Small intestine (tissue), 7 donors: Measurements from ENCODE around the gene SLC6A8. TPM values are rescaled to one million over a fixed set of nuclear protein-coding genes. Genes with fewer than 3 reads are reported as not detected.

ENCODE experiments used
- DNase-seq, 2 donors: peaks; one replicate each; pipeline versions ENCODE4 v3.0.0 to v3.0.0-alpha.2; 2013
- FAIRE-seq: peaks from 2 replicates; lab custom pipeline; 2012; peaks lifted over from hg19 to GRCh38; lab: Jason Lieb, UNC
- H3K27ac ChIP-seq, 3 donors: one replicate each; pipeline ENCODE4 v1.5.1; 2013; ENCODE audit warnings: low read length in 2 of 3, mild to moderate bottlenecking in 2 of 3, control low read depth in 1 of 3, inconsistent platforms in 1 of 3, low read depth in 1 of 3, moderate library complexity in 1 of 3
- H3K27me3 ChIP-seq, 3 donors: one replicate each; pipeline ENCODE4 v1.6.1; 2013; ENCODE audit warnings: low read length in 3 of 3, inconsistent platforms in 1 of 3; ENCODE audit not compliant: control insufficient read depth in 3 of 3, insufficient read depth in 3 of 3
- H3K36me3 ChIP-seq, 3 donors: one replicate each; pipeline ENCODE4 v1.6.1; 2013; ENCODE audit warnings: low read length in 3 of 3, inconsistent platforms in 1 of 3, low read depth in 1 of 3, mild to moderate bottlenecking in 1 of 3, moderate library complexity in 1 of 3; ENCODE audit not compliant: control insufficient read depth in 3 of 3, insufficient read depth in 2 of 3
- H3K4me1 ChIP-seq, 3 donors: one replicate each; pipeline ENCODE4 v1.6.1; 2013; ENCODE audit warnings: low read length in 2 of 3, inconsistent platforms in 1 of 3, low read depth in 1 of 3, mild to moderate bottlenecking in 1 of 3, moderate library complexity in 1 of 3; ENCODE audit not compliant: control insufficient read depth in 3 of 3, insufficient read depth in 2 of 3
- H3K4me3 ChIP-seq, 3 donors: one replicate each; pipeline ENCODE4 v1.5.1; 2013; ENCODE audit warnings: low read length in 3 of 3, control low read depth in 1 of 3, inconsistent platforms in 1 of 3, low read depth in 1 of 3, mild to moderate bottlenecking in 1 of 3, moderate library complexity in 1 of 3
- H3K9me3 ChIP-seq, 2 donors: one replicate each; pipeline ENCODE4 v1.6.1; 2013; ENCODE audit warnings: low read depth in 1 of 2, low read length in 1 of 2; ENCODE audit not compliant: control insufficient read depth in 2 of 2, insufficient read depth in 1 of 2
- WGBS, 3 donors: extraction: QIAGEN DNeasy Blood & Tissue Kit; methylation state at CpG; one replicate each; pipeline ENCODE4 v1.1.7; 2013; 5-methylcytosine and 5-hydroxymethylcytosine counted together
- polyA plus RNA-seq, 4 donors: library from polyadenylated mRNA; stranded (reverse) in 3 of 4; unstranded in 1 of 4; fragments of 200-250 nt in 3 of 4; fragments of 120-200 nt in 1 of 4; gene quantifications; one replicate each; pipeline versions ENCODE4 v1.2.1 to v1.2.3, GENCODE V29; 2013
- donor health status: healthy with polysubstance abuse.
- donor health status: control.
- donor health status: control.
- donor health status: Bipolar disorder and iron deficiency.
- donor health status: healthy.

SLC6A8 gene
- polyA plus RNA-seq, 4 donors: 34.0 to 140 (median 59.2) TPM

DNA sequence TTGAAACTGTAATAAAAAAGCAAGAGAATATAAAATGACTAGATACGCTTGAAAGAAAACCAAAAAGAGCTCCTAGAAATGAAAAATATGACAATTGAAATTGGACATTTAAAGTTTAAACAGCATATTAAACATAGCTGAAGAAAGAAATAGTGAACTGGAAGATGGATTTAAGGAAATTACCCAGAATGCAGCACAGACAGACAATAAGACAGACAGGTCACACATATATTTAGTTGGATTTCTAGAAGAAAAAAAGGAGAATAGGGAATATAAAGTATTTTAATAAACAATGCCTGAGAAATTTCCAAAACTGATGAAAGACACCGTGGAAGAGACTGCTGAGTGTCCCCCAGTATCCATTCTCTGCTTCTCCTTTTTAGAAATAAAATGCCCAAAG lies 34.2 kb upstream of the SLC6A8 start:
- peaks cover 0 to 4% (median 3%) of the 10 kb centered on the region in 3 donors for H3K27me3 ChIP-seq
- no peaks in the 10 kb centered on the region for H3K36me3 ChIP-seq
- no peak overlapping the region for H3K4me3 ChIP-seq
- DNase-seq: no peak
- WGBS, 3 donors: 81 to 92% (median 82%) methylated on average over 2 of the region's 2 CpGs
- no peak overlapping the region for H3K27ac ChIP-seq
- no peak for FAIRE-seq
- no peaks in the 10 kb centered on the region for H3K4me1 ChIP-seq
- H3K9me3 ChIP-seq: no peaks in the 10 kb centered on the region

DNA sequence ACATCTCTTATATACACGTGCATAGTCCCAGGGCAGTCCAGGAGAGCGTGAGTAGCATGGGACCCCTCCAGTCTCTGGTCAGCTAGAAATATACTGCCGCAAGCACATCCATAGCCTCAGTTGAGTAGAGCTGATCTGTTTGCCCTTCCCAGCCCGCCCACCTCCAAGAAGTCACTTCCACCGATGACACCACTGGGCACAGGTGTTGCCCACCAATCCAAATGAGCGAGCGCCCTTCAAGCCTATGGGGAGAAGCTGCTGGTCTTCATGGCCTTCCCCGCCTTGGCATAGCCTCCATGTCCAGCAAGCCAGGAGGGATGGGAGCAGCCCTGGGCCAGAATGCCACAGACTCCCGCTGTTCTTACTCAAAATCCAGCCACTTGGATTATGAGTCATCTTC lies 30.6 kb upstream of the SLC6A8 start:
- DNase-seq: no peak
- WGBS, 3 donors: 83 to 90% (median 88%) methylated on average over 8 to 9 of the region's 9 CpGs
- H3K4me3 ChIP-seq: no peak overlapping the region
- H3K4me1 ChIP-seq: no peaks in the 10 kb centered on the region
- peaks cover 0 to 4% (median 2%) of the 10 kb centered on the region in 3 donors for H3K27me3 ChIP-seq
- no peak overlapping the region for H3K27ac ChIP-seq
- H3K9me3 ChIP-seq: no peaks in the 10 kb centered on the region
- no peak for FAIRE-seq
- no peaks in the 10 kb centered on the region for H3K36me3 ChIP-seq

DNA sequence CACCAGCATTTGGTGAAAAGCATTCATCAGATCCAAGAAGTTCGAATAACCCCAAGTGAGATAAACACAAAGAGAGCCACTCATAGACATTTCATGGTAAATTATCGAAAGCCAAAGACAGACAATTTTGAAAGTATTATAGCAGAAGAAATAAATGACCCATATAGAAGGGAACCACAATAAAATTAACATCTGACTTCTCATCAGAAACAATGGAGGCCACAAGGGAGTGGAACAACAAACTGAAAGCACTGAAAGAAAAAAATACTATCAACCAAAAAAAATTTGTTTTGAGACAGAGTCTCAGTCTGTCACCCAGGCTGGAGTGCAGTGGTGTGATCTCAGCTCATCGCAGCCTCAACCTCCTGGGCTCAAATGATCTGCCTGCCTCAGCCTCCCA lies 28.5 kb upstream of the SLC6A8 start:
- H3K4me1 ChIP-seq: no peaks in the 10 kb centered on the region
- no peaks in the 10 kb centered on the region for H3K9me3 ChIP-seq
- H3K36me3 ChIP-seq: no peaks in the 10 kb centered on the region
- DNase-seq (no peak), FAIRE-seq (no peak)
- 86 to 96% (median 88%) methylated on average over 3 of the region's 3 CpGs for WGBS, 3 donors
- no peak overlapping the region for H3K4me3 ChIP-seq
- H3K27ac ChIP-seq: no peak overlapping the region
- H3K27me3 ChIP-seq: peaks cover 0 to 12% (median 5%) of the 10 kb centered on the region in 3 donors

DNA sequence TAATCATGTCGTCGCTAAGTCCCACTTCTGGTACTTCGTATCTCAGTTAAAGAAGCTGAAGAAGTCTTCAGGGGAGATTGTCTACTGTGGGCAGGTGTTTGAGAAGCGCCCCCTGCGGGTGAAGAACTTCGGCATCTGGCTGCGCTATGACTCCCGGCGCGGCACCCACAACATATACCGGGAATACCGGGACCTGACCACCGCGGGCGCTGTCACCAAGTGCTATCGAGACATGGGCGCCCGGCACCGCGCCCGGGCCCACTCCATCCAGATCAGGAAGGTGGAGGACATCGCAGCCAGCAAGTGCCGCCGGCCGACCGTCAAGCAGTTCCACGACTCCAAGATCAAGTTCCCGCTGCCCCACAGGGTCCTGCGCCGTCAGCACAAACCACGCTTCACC lies 25.5 kb upstream of the SLC6A8 start:
- FAIRE-seq (no peak), DNase-seq (peak; percentile 56 to 77)
- no peaks in the 10 kb centered on the region for H3K36me3 ChIP-seq
- H3K4me1 ChIP-seq: no peaks in the 10 kb centered on the region
- no peak overlapping the region for H3K4me3 ChIP-seq
- 5 to 34% (median 9%) methylated on average over 29 to 31 of the region's 31 CpGs for WGBS, 3 donors
- H3K27me3 ChIP-seq: peaks cover 0 to 15% (median 5%) of the 10 kb centered on the region in 3 donors
- no peaks in the 10 kb centered on the region for H3K9me3 ChIP-seq
- H3K27ac ChIP-seq: no peak overlapping the region

DNA sequence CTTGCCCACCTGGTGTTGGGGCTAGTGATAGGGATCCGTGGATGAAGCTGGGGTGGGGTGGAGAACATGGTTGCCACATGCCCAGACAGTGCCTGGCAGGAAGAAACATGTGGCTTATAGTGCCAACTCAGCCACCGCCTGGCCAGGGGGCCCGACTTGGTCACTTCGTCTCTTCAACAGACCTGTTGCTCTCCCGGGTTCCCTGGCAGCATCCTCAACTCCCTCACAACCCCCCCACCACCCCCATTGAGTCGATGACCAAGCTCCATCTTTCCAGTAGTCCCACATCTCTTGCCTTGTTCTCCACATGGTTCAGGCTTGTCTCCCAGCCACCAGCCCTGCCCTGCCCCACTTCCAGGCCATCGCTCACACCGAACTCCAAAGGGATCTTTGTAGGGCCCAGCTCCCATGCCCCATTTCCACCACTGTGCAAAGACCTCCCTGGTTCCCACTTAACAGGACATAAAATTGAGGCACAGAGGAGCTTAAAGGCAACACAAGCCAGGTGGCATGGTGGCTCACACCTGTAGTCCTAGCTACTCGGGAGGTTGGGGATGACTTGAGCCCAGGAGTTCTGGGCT lies 21.9 kb upstream of the SLC6A8 start:
- 68 to 81% (median 74%) methylated on average over 8 to 9 of the region's 9 CpGs for WGBS, 3 donors
- Histone ChIP-seq H3K27me3 (peaks cover 0 to 15% (median 5%) of the 10 kb centered on the region in 3 donors), H3K36me3 (peaks cover 0 to 2% (median 0%) of the 10 kb centered on the region in 3 donors), H3K4me3 (no peak overlapping the region), H3K9me3 (no peaks in the 10 kb centered on the region), H3K27ac (no peak overlapping the region), H3K4me1 (no peaks in the 10 kb centered on the region)
- DNase-seq: no peak
- no peak for FAIRE-seq

DNA sequence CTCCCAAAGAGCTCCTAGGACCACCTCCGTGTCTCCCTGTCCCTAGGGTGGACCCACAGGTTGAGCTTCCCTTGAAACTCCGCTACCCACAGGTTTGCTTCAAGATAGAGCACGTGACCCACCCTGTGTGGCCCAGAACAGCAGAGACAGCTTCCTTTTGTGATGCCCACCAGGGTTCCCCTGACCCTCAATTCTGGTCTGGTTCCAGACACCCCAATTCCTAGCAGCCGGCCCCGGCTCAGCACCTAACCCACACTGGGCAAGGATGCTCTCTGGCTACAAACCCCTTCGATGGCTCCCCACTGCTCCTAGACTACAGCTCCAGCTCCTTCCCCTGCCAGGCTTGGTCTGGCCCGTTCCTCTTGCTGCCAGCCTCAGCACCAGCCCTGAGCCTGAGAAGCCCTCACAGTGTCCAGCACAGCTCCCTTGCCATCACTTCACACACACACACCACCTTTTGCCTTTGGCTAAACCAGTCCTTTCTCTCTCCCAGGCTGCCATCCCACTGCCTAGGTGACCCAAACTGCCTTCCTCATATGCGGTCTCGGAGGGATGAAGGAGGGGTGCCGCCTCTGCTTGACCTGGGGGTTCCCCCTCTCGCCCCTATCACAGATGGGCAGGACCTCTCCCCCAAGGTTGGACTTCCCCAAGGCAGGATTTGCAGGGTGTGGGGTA lies 20.3 kb upstream of the SLC6A8 start:
- WGBS, 3 donors: 61 to 71% (median 70%) methylated on average over 8 to 11 of the region's 11 CpGs
- peaks cover 0 to 12% (median 0%) of the 10 kb centered on the region in 3 donors for H3K36me3 ChIP-seq
- H3K27ac ChIP-seq: no peak overlapping the region
- peaks cover 0 to 8% (median 2%) of the 10 kb centered on the region in 3 donors for H3K27me3 ChIP-seq
- peaks cover 0 to 2% (median 0%) of the 10 kb centered on the region in 3 donors for H3K4me1 ChIP-seq
- no peak overlapping the region for H3K4me3 ChIP-seq
- no peaks in the 10 kb centered on the region for H3K9me3 ChIP-seq
- no peak for DNase-seq
- no peak for FAIRE-seq

DNA sequence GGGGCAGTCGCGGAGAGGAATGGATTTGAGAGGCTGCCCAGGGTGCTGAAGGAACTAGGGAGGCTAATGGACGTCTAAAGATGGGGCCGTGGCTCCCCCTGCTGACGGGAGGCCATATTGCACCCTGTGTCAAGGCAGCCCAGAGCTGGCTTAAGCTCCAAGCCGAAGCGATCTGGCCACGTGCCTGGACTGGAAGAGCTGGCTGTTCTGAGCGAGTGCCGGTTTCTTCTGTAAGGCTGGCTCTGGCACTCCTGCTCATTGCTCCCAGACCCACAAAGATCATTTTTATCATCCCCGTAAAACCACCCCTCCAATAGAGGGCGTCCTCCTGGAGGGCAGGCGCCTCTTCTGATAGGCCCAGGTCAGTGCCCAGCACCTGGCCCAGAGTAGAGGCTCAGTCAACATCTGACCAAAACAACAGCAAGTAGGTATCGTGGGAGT lies 19.8 kb upstream of the SLC6A8 start:
- Histone ChIP-seq H3K36me3 (peaks cover 0 to 12% (median 0%) of the 10 kb centered on the region in 3 donors), H3K27me3 (peaks cover 0 to 6% (median 0%) of the 10 kb centered on the region in 3 donors), H3K4me1 (peaks cover 0 to 4% (median 0%) of the 10 kb centered on the region in 3 donors), H3K4me3 (no peak overlapping the region), H3K9me3 (no peaks in the 10 kb centered on the region), H3K27ac (peak overlapping the region in 1 of 3 donors; percentile 22)
- 20 to 44% (median 39%) methylated on average over 11 to 14 of the region's 14 CpGs for WGBS, 3 donors
- FAIRE-seq (no peak), DNase-seq (peak; percentile 62 to 87)

DNA sequence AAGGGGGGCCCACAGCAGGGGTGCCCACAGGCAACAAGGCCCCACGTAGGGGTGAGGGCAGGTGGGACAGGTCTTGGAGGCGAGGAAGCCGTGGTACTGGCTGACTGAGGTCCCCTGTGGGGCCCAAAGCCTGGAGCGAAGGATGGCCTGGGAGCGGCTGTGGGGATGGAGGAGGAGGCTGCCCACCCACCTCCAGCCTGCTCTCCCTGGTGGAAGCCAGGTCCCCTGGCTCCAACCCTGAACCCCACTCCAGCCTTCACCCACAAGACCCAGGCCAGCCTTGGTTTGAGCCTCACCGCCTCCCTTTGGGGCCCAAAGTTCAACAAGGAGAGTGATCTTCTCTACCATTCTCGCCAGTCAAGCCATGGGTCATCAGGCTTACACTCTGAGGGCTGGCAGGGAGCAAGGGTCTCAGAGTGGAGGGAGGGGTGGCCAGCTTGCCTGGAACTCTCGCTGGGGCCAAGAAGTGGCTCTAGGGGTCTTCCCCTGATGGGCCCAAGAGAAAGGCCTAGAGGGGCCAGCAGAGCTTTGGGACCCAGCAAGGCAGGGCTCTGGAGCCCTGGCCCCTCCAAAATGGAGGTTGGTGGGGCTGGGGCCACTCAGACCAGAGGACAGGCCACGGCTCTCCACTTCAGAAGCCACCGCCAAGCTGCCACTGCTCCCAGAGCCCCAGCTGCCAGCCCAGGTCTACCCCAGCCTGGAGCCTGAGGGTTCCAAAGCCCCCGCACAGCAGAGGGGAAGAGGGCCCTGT lies 19.1 kb upstream of the SLC6A8 start:
- DNase-seq (no peak), FAIRE-seq (no peak)
- H3K4me1 ChIP-seq: peaks cover 0 to 4% (median 0%) of the 10 kb centered on the region in 3 donors
- H3K36me3 ChIP-seq: peaks cover 0 to 12% (median 0%) of the 10 kb centered on the region in 3 donors
- H3K4me3 ChIP-seq: no peak overlapping the region
- WGBS, 3 donors: 69 to 82% (median 81%) methylated on average over 5 to 11 of the region's 11 CpGs
- peaks cover 0 to 2% (median 0%) of the 10 kb centered on the region in 3 donors for H3K27me3 ChIP-seq
- peak overlapping the region in 1 of 3 donors; percentile 22 for H3K27ac ChIP-seq
- no peaks in the 10 kb centered on the region for H3K9me3 ChIP-seq
